ENCODE data around the gene TRIAP1.

The TRIAP1 gene

DNA sequence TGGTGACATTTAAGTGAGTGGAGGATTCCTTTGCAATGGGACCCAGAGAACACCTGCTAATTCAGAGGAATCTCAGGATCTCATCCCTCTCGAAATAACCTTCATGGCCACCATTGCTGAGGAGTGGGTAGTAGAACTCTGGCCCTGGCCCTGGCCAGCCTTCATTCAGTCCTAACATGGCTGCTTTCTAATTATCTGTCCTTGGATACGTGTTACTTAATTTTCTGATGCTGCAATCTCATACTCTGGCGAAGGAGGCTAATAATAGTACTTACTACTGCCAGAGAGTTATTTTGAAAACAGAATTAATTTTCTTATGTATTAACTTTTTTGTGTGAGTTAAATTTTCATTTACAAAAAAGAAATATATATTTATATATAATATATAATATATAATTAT is 20.4 kb downstream of the TRIAP1 start:
- DNase-seq = no peak

DNA sequence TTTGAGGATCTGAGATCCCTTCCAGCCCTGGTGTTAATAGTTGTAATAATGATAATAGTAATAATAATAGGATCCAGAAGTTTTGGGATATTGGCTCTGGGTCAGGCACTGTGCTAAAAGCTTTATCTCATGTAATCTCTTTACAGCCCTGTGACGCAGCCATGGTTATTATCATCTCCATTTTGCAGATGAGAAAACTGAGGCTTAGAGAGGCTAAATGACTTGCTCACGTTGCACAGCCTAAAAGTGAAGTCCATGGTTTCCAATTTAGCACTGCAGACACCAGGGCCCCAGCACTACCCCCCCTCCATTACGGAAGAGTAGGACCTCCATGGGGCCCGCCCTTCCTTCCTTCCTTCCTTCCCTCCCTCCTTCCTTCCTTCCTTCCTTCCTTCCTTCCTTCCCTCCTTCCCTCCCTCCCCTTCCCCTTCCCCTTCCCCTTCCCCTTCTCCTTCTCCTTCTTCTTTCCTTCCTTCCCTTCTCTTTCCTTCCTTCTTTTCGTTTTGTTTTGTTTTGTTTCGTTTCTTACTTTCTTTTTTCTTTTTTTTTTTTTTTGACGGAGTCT is 23.2 kb downstream of the TRIAP1 start:
- no peak for DNase-seq

DNA sequence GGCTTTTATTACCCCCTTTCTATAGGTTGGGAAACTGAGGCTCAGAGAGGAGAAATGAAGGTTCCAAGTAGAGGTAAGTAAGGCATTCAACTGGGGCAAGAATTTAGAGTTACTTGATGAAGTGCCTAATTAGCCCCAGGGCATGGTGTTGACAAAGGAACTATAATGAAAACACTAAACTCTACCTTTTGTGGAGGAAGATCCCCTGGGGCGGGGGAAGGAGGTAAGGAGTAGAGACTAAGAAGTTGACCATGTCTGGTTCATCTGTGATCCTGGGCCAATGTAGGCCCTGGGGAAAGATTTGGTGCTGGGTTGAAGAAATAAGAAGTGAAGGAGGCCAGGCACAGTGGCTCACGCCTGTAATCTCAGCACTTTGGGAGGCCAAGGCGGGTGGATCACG is 24.5 kb downstream of the TRIAP1 start:
- no peak for DNase-seq

DNA sequence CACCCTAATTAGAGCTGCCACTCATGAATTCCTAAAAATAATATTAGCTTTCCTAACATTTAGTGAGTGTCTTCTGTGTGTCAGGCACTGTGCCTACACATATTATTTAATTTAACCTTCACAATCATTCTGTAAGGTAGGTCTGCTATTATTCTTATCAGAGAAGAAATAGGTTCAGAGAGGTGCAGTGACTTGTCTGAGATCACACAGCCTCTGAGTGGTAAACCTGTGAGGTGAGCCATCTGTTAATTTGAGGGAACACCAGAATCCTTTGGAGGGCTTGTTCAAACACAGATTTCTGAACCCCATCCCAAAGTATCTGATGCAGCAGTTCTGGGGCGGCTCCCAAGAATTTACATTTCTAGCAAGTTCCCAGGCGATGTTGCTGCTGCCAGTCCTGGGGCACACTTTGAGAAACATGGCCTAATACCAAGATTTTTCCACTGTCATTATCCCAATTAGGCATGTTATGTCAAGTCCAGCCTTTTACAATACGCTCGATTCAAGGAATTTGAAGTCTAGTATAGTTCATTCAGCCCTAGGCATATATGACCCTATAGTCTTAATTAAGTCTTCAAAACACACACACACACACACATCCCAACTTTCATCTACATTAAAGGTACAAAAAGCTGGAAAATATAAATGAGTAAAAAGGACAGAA is 28.1 kb downstream of the TRIAP1 start:
- no peak for DNase-seq

DNA sequence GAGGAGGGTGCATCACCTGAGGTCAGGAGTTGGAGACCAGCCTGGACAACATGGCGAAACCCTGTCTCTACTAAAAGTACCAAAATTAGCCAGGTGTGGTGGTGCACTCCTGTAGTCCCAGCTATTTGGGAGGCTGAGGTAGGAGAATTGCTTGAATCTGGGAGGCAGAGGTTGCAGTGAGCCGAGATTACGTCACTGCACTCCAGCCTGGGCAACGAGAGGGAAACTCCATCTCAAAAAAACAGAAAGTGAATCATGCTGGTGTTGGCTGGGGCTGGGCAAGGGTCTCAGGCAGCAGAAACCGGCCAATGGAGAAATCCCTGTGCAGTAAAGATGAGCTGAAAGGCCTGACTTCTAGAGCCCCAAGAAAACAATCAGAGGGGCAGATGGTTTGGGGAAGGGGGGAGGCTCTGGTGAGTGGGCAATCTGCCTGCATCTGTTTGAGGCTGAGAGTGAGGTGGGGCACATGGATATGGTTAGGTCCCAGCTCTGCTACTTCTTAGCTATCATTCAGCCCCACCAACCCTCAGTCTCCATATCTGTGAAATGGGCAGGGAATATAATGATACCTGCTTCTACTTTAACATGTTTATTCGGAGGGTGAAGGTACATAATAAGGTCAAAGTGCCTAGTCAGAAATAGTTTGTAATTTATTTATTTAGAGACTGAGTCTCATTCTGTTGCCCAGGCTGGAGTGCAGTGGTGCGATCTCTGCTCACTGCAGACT is 29.5 kb downstream of the TRIAP1 start:
- no peak for DNase-seq

DNA sequence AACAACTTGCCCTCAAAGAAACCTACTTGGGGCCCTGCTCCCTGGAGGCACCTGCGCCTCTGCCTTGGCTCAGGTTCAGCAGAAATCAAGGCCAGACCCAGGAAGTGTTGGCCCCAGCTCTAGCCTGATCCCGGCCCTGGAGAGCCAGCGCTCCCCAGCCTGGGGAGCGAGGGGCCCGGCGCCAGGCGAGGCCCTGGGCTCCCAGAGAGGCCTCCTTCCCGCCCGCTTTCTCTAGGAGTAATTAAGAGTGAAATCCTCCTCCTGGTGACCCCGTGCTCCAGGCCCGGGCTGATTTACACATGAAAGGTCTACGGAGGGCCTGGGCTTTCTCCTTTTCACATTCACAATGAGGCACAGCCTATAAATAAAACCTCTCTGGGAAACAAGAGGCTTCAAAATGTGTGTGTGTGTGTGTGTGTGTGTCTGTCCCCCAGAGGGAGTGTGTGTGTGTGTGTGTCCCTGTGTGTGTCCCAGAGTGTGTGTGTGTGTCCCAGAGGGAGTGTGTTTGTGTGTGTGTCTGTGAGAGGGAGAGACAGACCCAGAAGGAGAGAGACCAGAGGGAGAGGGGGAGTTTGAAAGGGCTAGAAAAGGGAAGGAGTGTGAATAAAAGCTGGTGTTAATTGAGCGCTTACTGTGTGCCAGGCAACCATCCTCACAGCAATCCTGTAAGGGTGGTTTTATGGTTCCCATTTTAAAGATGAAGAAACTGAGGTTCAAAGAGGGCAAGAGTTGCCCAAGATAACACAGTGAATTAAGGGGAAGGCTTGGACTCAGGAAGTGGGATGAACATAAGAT is 32.1 kb downstream of the TRIAP1 start:
- DNase-seq = no peak

DNA sequence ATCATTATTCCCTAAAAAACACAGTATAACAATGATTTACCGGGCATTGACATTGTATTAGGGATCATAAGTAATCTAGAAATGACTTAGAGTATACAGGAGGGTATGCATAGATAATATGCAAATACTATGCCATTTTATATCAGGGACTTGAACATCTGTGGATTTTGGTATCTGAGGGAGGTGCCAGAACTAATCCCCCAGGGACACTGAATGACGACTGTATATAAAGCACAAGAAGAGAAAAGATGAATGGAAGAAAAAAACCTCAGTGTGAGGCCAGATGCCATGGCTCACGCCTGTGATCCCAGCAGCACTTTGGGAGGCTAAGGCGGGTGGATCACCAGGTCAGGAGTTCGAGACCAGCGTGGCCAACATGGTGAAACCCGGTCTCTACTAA is 33.8 kb downstream of the TRIAP1 start:
- no peak for DNase-seq

DNA sequence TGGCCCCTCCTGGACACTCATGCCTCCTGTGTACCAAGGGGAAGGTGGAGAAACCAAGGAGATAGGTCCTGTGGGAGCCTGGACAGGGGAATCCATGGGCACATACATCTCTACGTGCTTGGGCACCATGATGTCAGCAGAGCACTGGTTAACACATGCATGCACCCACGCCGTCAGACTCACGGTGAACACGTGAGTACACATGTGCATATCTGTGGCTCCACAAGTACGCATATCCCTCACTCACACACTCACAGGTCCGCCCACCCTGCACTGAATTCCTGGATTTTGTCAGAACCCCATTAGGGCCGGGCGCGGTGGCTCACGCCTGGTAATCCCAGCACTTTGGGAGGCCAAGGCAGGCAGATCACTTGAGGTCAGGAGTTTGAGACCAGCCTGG is 37.4 kb downstream of the TRIAP1 start:
- no peak for DNase-seq

DNA sequence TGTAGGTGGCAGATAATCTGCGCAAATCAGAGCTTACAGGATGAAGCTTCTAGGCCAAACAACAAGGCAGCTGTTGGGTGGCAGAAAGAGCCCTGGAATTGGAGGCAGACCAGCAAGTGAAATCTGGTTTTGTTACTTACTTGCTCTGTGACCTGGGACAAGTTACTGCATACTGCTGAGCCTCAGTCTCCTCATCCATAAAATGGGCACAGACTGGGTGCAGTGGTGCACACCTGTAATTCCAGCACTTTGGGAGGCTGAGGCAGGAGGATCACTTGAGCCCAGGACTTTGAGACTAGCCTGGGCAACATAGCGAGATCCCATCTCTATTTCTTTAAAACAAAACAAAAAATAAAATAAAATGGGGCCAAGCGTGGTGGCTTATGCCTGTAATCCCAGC is 39.6 kb downstream of the TRIAP1 start:
- DNase-seq = no peak

DNA sequence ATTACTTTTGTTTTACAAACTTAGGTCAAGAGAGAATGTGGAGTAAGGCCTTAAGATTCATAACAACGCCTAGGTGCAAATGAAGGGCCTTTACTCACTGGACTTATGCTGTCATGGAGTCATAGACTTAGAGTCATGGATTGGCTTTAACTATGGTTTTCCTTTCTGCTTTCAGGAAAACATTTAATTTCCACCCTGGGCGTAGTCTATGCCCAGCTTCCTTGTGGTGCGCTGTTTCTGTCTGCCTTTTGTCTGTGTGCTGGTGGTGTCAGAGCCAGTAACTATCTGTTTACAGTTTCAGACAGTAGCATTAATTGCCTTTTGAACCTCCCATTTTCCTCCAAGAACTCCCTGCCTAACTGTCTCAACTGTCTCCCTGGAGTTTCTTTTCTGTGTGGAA is 40.1 kb downstream of the TRIAP1 start:
- DNase-seq = no peak

DNA sequence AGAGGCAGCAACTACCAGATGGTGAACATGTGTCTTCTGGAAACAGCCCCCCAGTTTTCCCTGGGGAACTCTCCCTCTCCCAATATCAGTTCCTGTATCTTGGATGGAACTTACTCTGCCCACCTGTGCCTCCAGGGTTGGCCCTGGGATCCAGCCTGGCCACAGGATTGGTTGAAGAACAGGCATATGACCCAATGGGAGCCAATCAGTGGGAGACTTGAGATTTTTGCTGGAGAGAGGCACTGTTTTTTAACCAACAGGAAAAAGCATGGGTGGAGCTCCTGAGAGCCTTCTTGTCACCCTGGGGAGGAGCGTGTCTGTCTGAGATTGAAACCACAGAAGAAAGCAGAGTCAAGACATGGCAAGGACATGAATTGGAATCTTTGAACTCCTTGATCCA is 41.9 kb downstream of the TRIAP1 start:
- DNase-seq = no peak

DNA sequence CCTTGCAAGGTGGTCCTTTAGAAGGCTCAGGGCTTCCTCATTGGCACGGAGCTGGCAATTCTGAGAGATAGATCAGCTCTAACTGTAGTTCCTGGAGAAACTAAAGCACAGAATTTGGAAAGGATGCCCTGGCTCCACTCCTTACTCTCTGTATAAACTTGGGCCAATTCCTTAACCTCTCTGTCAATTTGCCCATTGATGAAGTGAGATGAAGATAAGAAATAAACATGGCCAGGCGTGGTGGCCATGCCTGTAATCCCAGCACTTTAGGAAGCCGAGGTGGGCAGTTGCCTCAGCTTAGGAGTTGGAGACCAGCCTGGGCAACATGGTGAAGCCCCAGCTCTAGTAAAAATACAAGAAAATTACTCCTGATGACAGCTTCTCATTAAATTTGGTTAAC is 42.3 kb downstream of the TRIAP1 start:
- no peak for DNase-seq

DNA sequence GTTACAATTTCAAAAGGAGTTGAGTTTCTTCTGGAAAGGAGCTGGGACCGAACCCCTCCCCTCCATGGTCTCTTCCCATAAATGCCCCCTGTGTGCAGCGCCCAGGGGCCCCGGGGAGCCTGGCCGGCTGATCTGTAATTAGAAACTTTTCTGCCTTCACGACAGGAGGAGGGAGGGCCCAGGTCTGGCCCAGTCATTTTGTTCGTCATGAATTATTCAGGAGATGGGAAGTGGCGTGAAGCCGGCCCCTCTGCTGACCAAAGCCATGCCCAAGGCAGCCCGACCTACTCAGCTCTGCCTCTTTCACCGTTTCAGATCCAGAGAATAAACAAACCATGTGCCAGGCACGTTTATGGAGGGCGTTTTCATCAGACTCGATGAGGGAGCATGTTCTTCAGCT is 44.0 kb downstream of the TRIAP1 start:
- no peak for DNase-seq

DNA sequence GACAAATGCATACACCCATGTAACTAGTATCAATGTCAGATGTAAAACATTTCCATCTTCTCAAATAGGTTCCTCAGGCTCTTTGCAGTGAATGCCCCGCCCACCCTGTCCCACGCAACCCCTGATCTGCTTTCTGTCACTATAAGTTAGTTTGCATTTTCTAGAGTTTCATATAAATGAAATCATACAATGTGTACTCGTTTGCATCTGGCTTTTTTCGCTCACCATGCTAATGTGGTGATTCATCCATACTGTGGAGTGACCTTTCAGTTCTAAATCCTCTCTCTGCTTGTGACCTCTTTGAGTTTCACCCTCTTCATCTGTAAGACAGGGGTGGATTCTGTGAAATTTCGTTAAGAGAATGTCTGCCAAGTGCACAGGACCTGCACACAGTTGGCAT is 46.7 kb downstream of the TRIAP1 start:
- DNase-seq = no peak

DNA sequence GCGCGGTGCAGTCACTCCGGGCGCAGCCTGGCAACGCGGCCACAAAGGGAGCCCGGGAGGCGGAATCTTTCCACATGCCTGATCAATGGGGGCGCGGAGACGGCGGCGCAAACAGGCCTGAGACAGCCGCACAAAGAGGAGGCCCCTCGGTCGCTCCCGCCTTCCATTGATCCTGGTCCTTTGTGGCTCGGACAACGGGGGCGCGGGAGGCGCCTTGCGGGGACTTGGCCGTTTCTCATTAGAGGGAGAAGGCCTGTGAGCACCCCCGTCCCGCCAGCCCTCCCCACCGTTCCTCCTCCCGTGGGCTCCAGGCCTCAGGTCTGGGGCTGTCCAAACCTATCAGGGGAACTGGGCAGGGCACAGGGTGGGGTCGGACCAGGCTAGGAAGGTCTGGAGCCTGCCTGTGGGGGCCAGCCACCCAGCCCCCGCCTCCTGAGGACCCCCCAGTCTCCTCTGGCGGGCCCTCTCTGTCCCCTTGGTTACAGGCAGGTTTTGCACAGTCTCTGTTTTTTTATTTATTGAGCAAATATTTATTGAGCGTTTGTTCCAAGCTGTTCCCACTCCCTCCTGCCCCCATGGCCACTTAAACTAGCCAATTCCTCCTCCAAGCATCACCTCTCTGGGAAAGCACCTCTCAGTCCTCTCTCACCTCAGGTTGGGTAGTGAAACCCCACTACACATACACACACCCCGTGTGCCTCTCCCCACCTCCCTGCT is 48.2 kb downstream of the TRIAP1 start:
- DNase-seq = no peak

DNA sequence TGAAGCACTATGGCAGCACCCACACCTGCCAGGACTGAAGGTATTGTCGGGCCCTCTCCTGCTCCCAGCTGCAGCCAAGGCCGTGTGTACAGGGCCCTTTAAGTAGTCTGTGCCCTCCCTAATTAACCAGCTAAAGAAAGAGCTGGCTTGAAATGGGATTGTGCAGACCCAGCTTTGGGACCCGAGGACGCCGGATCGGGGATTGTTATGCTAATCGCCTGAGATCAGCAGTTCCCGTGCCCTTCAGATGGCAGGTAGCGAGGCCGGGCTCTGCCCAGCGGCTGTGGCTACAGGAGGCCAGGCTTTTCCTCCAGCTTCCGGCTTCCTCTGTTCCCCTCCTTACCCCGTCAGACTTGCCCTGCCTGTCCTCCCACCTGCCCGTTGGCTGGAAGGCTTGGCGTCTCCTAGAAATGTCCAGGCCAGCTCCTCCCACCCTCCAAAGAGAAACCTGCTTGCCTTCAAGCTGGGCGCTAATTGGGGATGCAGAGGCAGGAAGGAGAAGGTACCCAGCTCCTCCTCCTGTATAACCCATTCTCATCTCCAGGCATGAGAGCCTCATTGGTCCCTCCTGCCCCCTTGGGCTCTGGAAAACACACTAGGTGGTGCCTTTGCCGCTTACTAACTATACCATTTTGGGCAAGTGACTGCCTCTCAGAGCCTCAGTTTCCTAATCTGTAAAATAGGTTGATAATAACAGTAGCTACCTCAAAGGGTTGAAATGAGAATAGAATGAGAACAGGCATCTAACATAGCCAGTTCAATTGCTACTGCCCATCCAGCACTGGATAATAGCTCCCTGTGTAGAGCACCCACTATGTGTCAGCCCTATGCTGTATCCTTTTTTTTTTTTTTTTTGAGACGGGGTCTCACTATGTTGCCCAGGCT is 51.5 kb downstream of the TRIAP1 start:
- DNase-seq = no peak
